AG09309 (cell line): Measurements from ENCODE around the gene MLIP.

ENCODE experiments used
- DNase-seq: peaks from one replicate; pipeline ENCODE4 v3.0.0-alpha.2; 2010; ENCODE audit warnings: low read depth
- H3K4me3 ChIP-seq: 2 replicates; pipeline ENCODE4 v1.5.1; 2011; ENCODE audit warnings: mild to moderate bottlenecking, low read depth, low read length, moderate library complexity; ENCODE audit not compliant: control insufficient read depth
- CTCF ChIP-seq: IDR thresholded peaks from 2 replicates; pipeline ENCODE4 v1.5.1; 2011; ENCODE audit warnings: mild to moderate bottlenecking, low read depth, low read length, inconsistent platforms; ENCODE audit not compliant: insufficient read depth, control insufficient read depth; ENCODE audit errors: missing control alignments

Gene MLIP

GRCh38 chr6:54156650-54157250, 45.5 kb downstream of the MLIP start:
- no peak for DNase-seq
- no peak for TF ChIP-seq CTCF
- H3K4me3 ChIP-seq: no peak overlapping the region

GRCh38 chr6:54157405-54157804, 46.2 kb downstream of the MLIP start:
- H3K4me3 ChIP-seq: no peak overlapping the region

GRCh38 chr6:54173089-54173488, 61.8 kb downstream of the MLIP start:
- DNase-seq: no peak
- no peak overlapping the region for H3K4me3 ChIP-seq

More at GRCh38 chr6:54157405-54157804, 46.2 kb downstream of the MLIP start:
- DNase-seq: no peak
- no peak for TF ChIP-seq CTCF

GRCh38 chr6:54179152-54179551, 67.9 kb downstream of the MLIP start:
- TF ChIP-seq CTCF: no peak
- no peak overlapping the region for H3K4me3 ChIP-seq
- DNase-seq: no peak

More at GRCh38 chr6:54173089-54173488, 61.8 kb downstream of the MLIP start:
- TF ChIP-seq CTCF: no peak

GRCh38 chr6:54183616-54184015, 72.4 kb downstream of the MLIP start:
- DNase-seq: no peak
- no peak for TF ChIP-seq CTCF
- H3K4me3 ChIP-seq: no peak overlapping the region

- no peak for DNase-seq
- H3K4me3 ChIP-seq: no peak overlapping the region
- no peak for TF ChIP-seq CTCF
Observed at GRCh38 chr6:54185885-54186284, 74.6 kb downstream of the MLIP start.
